ENCODE measurements around the gene LYPLAL1.
A peak's percentile ranks its signal among the peaks of the same experiment; 100 is the strongest.

The LYPLAL1 gene

DNA sequence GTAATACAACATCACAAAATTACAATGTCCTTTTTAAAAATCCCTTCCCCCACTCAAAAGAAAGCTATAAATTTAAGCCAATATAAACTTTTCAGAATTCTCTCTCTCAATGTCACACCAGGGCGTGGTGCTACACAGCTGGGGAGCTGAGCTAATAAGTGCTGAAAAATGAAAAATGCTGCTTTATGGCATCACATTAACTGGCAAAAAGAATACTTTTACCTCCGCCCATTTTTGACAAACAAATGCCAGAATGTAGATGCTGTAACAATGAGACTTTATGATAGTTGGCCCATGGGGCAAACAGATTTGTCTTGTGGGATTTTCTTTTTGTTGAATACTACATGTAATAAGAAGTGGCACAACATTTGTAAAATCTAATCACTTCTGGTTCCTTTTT is 12.7 kb upstream of the LYPLAL1 start:
- no peaks in the 10 kb centered on the region for H3K4me1 ChIP-seq (ENCODE audit: control insufficient read depth, insufficient read depth, low read length)
- H3K9me3 ChIP-seq (ENCODE audit: control insufficient read depth, insufficient read depth, low read length): no peaks in the 10 kb centered on the region
- no peaks in the 10 kb centered on the region for H3K36me3 ChIP-seq (ENCODE audit: control insufficient read depth, insufficient read depth, low read length)
- WGBS (ENCODE audit: insufficient coverage, insufficient read length): no CpG with 5 or more reads among the region's 2 CpGs
- no peaks in the 10 kb centered on the region for H3K27me3 ChIP-seq (ENCODE audit: control insufficient read depth, insufficient read depth, low read length)
- no peak overlapping the region for H3K4me3 ChIP-seq (ENCODE audit: low read length)
- H3K27ac ChIP-seq (ENCODE audit: low read length): no peak overlapping the region
- no peak for DNase-seq (ENCODE audit: low read depth, low spot score)

DNA sequence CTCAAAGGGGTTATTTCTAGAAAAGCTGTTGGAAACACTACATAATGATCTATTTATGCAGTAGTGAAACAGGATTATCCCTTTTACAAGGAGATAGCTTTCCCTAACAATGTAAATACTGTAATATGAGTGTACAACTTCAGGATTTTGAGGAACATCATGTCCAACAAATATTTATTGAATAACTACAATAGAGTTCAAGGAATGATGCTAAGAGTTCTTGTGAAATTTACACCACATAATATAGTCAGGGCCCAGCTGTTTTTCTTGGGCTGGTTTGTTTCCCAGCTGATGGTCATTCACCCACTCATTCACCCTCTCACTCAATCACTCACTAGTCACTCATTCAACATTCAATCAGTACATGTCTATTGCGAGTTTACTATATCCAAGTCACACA is 12.3 kb upstream of the LYPLAL1 start:
- Histone ChIP-seq H3K4me1 (ENCODE audit: control insufficient read depth, insufficient read depth, low read length) (no peaks in the 10 kb centered on the region), H3K27ac (ENCODE audit: low read length) (no peak overlapping the region), H3K9me3 (ENCODE audit: control insufficient read depth, insufficient read depth, low read length) (no peaks in the 10 kb centered on the region), H3K36me3 (ENCODE audit: control insufficient read depth, insufficient read depth, low read length) (no peaks in the 10 kb centered on the region), H3K4me3 (ENCODE audit: low read length) (no peak overlapping the region), H3K27me3 (ENCODE audit: control insufficient read depth, insufficient read depth, low read length) (no peaks in the 10 kb centered on the region)
- DNase-seq (ENCODE audit: low read depth, low spot score): no peak
- WGBS (ENCODE audit: insufficient coverage, insufficient read length): no CpG with 5 or more reads among the region's 1 CpG

DNA sequence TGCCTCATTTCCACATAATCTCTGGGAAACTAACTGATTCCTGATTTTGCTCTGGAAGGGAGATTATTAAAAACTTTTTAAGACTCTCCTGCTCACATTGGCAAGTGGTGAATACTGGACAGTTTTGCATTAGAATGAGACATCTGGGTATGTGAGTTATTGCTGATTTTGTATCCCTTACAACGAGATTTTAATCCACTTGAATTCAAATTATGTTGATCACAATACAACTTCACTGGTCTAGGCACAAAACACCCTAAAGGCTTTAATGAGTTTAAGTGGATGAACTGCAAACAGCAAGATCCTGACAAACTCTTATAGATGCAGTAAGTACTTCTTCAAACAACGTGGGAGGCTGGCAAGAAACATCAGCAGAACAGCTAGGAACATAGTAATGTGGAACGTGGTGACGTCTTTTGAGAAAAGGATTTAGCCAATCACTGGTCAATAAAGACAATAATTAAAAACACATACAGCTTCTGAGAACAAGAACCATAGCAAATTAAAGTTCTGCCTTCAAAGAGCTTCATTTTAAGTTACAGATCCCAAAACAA is 10.2 kb upstream of the LYPLAL1 start:
- H3K4me3 ChIP-seq (ENCODE audit: low read length): no peak overlapping the region
- no peak overlapping the region for H3K27ac ChIP-seq (ENCODE audit: low read length)
- H3K9me3 ChIP-seq (ENCODE audit: control insufficient read depth, insufficient read depth, low read length): no peaks in the 10 kb centered on the region
- H3K36me3 ChIP-seq (ENCODE audit: control insufficient read depth, insufficient read depth, low read length): no peaks in the 10 kb centered on the region
- H3K27me3 ChIP-seq (ENCODE audit: control insufficient read depth, insufficient read depth, low read length): no peaks in the 10 kb centered on the region
- WGBS (ENCODE audit: insufficient coverage, insufficient read length): no CpG with 5 or more reads among the region's 4 CpGs
- no peak for DNase-seq (ENCODE audit: low read depth, low spot score)
- no peaks in the 10 kb centered on the region for H3K4me1 ChIP-seq (ENCODE audit: control insufficient read depth, insufficient read depth, low read length)

DNA sequence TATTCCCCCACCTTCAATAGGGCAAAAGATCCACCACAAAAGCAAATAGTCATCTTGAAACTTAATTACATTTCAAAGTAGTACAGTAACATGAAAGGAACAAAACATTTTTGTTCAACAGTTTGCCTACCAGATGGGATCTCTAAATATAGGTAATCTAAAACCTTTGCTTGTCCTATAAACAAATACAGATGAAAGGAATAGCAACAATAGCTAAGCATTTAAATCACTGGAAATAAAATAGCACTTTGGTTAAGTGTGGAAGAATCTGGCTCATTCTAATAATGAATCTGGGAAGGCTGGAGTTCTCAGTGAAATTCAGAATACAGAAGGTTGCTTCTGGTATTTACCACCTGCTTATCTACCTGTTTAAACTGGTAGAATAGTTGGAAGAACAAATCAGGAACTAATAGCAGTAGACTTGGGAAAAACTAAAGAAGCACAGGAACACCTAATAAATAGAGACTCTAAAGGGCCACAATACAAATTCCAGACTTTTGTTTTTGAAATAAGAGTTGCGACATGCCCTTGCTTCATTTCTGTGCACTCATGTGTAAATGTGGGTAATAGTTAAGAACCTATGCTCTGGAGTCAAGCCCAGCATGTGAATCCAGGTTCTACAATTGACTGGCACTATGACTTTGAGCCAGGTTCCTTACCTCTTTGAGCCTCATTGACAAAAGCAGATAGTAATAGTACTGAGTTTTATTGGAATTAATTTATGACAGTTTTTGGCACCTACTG is 2.3 kb upstream of the LYPLAL1 start:
- Histone ChIP-seq H3K4me3 (ENCODE audit: low read length) (no peak overlapping the region), H3K9me3 (ENCODE audit: control insufficient read depth, insufficient read depth, low read length) (no peaks in the 10 kb centered on the region), H3K27me3 (ENCODE audit: control insufficient read depth, insufficient read depth, low read length) (no peaks in the 10 kb centered on the region), H3K36me3 (ENCODE audit: control insufficient read depth, insufficient read depth, low read length) (no peaks in the 10 kb centered on the region), H3K4me1 (ENCODE audit: control insufficient read depth, insufficient read depth, low read length) (no peaks in the 10 kb centered on the region), H3K27ac (ENCODE audit: low read length) (no peak overlapping the region)
- no CpG with 5 or more reads among the region's 1 CpG for WGBS (ENCODE audit: insufficient coverage, insufficient read length)
- no peak for DNase-seq (ENCODE audit: low read depth, low spot score)

DNA sequence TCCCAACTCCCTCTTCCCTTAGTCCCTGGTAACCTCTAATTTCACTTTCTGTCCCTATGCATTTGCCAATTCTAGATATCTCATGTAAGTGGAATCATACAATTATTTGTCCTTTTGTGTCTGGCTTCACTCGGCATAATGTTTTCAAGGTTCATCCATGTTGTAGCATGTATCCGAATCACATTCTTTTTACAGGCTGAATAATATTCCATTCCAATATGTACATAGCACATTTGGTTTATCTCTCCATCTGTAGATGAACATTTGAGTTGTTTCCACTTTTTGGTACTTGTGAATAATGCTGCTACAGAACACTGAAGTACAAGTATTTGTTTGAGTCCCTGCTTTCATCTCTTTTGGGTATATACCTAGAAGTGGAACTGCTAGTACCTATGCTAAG is 857 bp upstream of the LYPLAL1 start:
- no peak for DNase-seq (ENCODE audit: low read depth, low spot score)
- WGBS (ENCODE audit: insufficient coverage, insufficient read length): no CpG with 5 or more reads among the region's 2 CpGs
- Histone ChIP-seq H3K27me3 (ENCODE audit: control insufficient read depth, insufficient read depth, low read length) (no peaks in the 10 kb centered on the region), H3K4me3 (ENCODE audit: low read length) (no peak overlapping the region), H3K36me3 (ENCODE audit: control insufficient read depth, insufficient read depth, low read length) (no peaks in the 10 kb centered on the region), H3K9me3 (ENCODE audit: control insufficient read depth, insufficient read depth, low read length) (no peaks in the 10 kb centered on the region), H3K27ac (ENCODE audit: low read length) (no peak overlapping the region), H3K4me1 (ENCODE audit: control insufficient read depth, insufficient read depth, low read length) (no peaks in the 10 kb centered on the region)

DNA sequence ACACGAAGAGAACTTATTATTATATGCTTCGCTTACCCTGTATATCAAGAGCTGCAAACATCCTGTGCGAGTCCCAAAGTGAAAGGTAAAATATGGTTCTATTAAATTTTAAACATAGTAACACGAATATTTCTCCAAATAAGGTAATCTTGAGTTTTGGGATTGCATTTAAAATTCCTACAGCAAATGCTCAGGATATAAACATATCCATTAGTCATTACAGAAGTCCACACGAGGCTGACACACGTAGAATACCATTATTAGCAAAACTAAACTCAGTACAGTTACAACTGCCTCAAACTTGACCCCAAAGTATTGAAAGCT is 282 bp upstream of the LYPLAL1 start:
- Histone ChIP-seq H3K9me3 (ENCODE audit: control insufficient read depth, insufficient read depth, low read length) (no peaks in the 10 kb centered on the region), H3K36me3 (ENCODE audit: control insufficient read depth, insufficient read depth, low read length) (no peaks in the 10 kb centered on the region), H3K4me3 (ENCODE audit: low read length) (no peak overlapping the region; the same call in 1 of the 2 replicates), H3K27me3 (ENCODE audit: control insufficient read depth, insufficient read depth, low read length) (no peaks in the 10 kb centered on the region), H3K27ac (ENCODE audit: low read length) (no peak overlapping the region), H3K4me1 (ENCODE audit: control insufficient read depth, insufficient read depth, low read length) (no peaks in the 10 kb centered on the region)
- WGBS (ENCODE audit: insufficient coverage, insufficient read length): no CpG with 5 or more reads among the region's 6 CpGs
- no peak for DNase-seq (ENCODE audit: low read depth, low spot score)

DNA sequence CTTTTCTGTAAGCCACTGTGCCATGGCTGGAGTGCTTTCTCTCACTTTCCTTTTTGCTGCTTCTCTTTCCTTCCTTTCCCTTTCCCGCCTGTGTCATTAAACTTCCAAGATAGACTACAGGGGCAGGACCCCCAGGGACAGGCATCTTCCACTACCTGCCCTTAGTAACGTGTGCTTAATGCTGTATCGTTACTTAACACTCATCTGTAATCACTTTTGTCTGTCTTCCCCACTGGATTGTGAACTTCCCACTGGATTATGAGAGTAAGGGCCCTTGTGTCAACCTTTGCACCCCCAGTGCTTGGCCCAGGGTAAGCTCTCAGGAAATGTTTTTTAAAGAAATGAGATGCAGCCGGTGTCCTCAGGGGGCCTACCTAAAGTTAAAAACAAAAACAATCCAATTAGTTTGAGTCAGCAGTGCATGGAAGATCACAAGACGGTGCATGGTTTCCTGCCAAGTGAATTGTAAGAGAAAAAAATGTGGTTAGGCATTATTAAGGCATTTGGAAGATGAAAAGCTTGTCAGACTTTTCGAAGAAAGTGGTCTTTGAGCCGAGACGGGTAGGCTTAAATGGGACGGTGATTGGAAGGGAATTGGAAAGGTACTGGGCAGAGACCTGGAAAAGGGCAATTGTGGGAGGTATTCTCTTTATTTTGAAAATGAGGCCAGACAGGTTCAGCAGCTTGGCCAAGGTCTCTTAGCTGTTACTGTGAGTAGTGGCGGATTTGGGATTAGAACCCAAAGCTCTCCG is 958 bp downstream of the LYPLAL1 start:
- no CpG with 5 or more reads among the region's 11 CpGs for WGBS (ENCODE audit: insufficient coverage, insufficient read length)
- H3K4me3 ChIP-seq (ENCODE audit: low read length): peak overlapping the region; percentile 68; the same call in 1 of the 2 replicates
- H3K27me3 ChIP-seq (ENCODE audit: control insufficient read depth, insufficient read depth, low read length): no peaks in the 10 kb centered on the region
- no peak for DNase-seq (ENCODE audit: low read depth, low spot score)
- H3K36me3 ChIP-seq (ENCODE audit: control insufficient read depth, insufficient read depth, low read length): no peaks in the 10 kb centered on the region
- no peaks in the 10 kb centered on the region for H3K9me3 ChIP-seq (ENCODE audit: control insufficient read depth, insufficient read depth, low read length)
- no peak overlapping the region for H3K27ac ChIP-seq (ENCODE audit: low read length)
- no peaks in the 10 kb centered on the region for H3K4me1 ChIP-seq (ENCODE audit: control insufficient read depth, insufficient read depth, low read length)

DNA sequence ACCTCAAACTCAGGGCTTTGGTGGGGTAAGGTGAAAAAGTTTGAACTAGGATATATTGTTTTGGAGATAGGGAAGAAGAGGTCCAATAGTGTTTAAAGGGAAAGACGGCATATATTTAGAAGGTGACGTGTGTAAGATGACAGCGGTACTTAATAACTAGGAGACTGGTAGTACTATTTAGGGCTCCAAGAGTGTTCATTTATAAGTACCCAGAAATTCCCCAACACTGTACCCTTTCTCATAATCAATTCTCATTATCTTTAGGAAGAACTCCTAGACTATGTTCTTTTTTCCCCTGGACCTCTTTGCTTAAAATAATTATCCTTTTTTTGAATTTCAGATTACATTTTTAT is 1.5 kb downstream of the LYPLAL1 start:
- Histone ChIP-seq H3K27ac (ENCODE audit: low read length) (no peak overlapping the region), H3K4me1 (ENCODE audit: control insufficient read depth, insufficient read depth, low read length) (no peaks in the 10 kb centered on the region), H3K27me3 (ENCODE audit: control insufficient read depth, insufficient read depth, low read length) (no peaks in the 10 kb centered on the region), H3K9me3 (ENCODE audit: control insufficient read depth, insufficient read depth, low read length) (no peaks in the 10 kb centered on the region), H3K36me3 (ENCODE audit: control insufficient read depth, insufficient read depth, low read length) (no peaks in the 10 kb centered on the region), H3K4me3 (ENCODE audit: low read length) (no peak overlapping the region; the same call in 1 of the 2 replicates)
- no peak for DNase-seq (ENCODE audit: low read depth, low spot score)
- WGBS (ENCODE audit: insufficient coverage, insufficient read length): 100% methylated on average over 2 of the region's 3 CpGs

DNA sequence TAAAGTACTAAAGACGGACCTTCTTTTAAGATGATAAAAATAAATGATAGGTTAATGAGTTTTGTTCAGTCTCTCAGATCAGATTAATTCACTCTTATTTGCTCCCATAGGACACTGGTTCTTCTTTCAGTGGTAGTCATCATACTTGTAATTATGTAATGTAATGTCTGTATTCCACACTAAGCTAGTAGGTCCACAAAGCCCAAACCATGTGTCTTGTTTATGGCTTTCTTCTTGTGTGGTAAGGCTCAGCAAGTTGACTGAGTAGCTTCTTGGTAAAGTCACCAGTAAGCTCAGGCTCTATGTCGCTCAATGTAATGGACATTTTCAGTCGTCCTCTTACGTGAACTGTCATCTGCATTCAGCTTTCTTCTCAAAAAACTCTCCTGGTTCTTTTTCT is 2.5 kb downstream of the LYPLAL1 start:
- no peaks in the 10 kb centered on the region for H3K4me1 ChIP-seq (ENCODE audit: control insufficient read depth, insufficient read depth, low read length)
- no peaks in the 10 kb centered on the region for H3K36me3 ChIP-seq (ENCODE audit: control insufficient read depth, insufficient read depth, low read length)
- no peak overlapping the region for H3K4me3 ChIP-seq (ENCODE audit: low read length)
- H3K27ac ChIP-seq (ENCODE audit: low read length): no peak overlapping the region
- no peaks in the 10 kb centered on the region for H3K27me3 ChIP-seq (ENCODE audit: control insufficient read depth, insufficient read depth, low read length)
- DNase-seq (ENCODE audit: low read depth, low spot score): no peak
- no peaks in the 10 kb centered on the region for H3K9me3 ChIP-seq (ENCODE audit: control insufficient read depth, insufficient read depth, low read length)
- WGBS (ENCODE audit: insufficient coverage, insufficient read length): no CpG with 5 or more reads among the region's 4 CpGs

DNA sequence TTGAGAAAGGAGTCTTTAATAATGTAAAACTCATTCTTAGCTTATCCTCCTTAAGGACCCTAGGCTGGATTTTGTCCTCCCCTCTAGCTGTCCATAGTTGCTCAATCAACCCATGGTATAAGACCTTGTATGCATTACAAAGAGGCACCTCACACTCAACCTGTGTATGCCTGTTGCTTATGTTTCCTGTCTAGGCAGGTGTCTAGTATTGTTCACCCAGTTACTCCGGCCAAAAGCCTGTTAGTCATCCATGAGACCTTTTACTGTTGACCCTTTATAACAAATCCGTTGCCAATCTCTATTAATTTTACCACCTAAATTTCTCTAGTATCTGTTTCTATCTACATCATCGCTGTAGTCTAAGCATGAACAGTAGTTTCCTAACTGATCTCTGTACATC is 3.7 kb downstream of the LYPLAL1 start:
- H3K9me3 ChIP-seq (ENCODE audit: control insufficient read depth, insufficient read depth, low read length): no peaks in the 10 kb centered on the region
- no peaks in the 10 kb centered on the region for H3K4me1 ChIP-seq (ENCODE audit: control insufficient read depth, insufficient read depth, low read length)
- no peak for DNase-seq (ENCODE audit: low read depth, low spot score)
- WGBS (ENCODE audit: insufficient coverage, insufficient read length): 100% methylated on average over 2 of the region's 3 CpGs
- no peaks in the 10 kb centered on the region for H3K27me3 ChIP-seq (ENCODE audit: control insufficient read depth, insufficient read depth, low read length)
- H3K4me3 ChIP-seq (ENCODE audit: low read length): no peak overlapping the region
- H3K36me3 ChIP-seq (ENCODE audit: control insufficient read depth, insufficient read depth, low read length): no peaks in the 10 kb centered on the region
- H3K27ac ChIP-seq (ENCODE audit: low read length): no peak overlapping the region

All from iPS DF 6.9 (cell line).